ENCODE data around the gene TNS2.
A peak's percentile ranks its signal among the peaks of the same experiment; 100 is the strongest.

Gene TNS2

DNA sequence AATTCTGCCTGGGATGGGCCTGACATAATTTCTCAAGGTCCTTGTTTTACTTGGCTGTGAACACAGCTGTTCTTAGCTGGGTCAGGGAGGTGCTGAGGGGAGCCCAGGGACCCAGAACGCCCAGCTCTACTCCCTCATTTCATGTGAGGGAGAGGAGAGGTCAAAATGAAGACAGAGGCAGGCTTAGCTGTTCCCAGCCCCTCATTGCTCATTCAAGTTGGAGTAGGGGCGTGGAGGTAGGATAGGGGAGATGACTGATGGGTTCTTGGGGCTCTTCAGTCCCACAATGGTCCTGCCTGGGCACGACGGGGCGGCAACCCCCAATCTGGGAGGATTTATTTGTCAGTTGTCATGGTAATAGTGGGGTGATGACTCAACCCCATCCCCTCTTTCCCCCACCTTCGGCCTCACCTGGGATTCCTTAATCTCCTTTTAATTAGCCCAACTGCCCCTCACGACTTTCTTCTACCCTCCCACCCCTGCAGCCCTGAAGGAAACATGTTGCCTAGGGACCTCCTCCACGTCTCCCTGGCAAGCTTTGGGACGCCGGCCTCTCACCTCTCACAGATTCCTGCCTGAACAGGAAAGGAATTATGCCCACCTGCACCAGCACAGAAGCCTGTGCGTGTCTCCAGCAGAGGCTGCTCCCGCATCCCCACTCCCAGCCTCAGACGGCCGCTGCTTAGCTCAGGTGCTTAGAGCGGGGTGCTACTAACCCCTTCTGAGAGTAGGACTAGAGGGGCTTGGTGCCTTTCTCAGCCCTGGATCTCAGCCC, 19.1 kb downstream of the TNS2 start:
- DNase-seq (ENCODE audit: low read depth), result no peak

DNA sequence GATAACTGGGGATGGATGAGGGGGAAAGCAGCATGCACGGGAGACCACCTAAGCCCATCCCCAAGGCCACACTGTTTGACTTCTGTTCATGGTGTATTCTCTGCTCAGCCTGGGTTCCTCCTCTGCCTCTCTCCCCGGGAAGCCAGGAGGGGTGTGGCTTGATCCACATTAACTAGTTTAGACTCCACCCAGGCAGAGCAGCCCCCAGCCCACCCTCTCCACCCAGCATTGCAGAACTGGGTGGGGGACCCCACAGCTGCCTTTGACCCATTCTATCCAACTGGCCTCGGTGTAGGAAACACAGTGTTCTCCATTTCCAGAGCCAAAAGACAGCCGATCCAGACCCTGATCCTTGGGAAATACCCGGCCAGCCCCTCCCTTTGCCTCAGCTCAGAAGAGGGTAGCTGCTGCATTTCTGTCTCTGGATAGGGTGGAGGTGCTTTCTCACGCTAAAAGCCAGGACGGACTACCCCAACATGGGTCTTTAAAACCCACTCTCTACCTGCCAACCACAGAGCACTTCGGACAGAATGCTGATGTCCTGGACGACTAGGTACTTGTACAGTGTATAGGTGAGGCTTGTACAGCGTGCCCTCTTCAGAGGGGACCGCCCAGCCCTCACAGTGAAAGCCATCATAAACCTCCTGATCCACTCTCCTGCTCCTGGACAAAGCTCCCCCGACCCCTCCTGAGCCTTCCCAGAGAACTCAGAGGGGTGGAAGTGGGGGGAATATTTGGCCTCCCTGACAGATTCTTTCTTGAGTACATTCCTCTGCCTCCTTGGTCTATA, 20.0 kb downstream of the TNS2 start:
- DNase-seq (ENCODE audit: low read depth), result no peak

DNA sequence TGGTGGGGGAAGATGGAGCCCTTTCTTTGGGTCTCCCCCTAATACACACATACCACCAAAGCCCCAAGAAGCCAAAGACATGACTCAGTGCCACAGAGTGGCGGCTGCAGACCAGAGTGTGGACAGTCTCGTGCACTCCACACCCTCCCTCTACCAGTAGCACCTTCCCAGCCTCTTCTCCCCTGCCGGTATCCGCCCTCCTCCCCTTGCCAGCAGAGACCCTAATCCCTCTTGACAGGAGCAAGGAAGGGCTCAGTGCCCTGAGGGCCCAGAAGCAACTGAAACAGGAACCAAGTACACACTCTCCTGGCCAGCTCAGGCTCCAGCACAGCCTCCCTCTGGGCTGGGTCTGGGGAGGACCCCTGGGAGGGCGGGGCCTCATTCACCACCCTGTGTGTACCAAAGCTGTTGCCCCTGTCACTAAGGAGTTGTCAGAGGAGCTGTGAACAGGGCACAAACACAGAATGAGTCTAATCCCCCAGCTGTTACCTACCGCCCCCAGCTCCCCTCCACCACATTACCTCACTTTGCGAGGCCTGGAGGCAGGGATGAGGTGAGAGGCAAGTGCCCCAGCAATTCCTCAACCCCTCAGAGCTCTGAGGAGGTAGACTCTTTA, 21.1 kb downstream of the TNS2 start:
- DNase-seq (ENCODE audit: low read depth), result no peak

DNA sequence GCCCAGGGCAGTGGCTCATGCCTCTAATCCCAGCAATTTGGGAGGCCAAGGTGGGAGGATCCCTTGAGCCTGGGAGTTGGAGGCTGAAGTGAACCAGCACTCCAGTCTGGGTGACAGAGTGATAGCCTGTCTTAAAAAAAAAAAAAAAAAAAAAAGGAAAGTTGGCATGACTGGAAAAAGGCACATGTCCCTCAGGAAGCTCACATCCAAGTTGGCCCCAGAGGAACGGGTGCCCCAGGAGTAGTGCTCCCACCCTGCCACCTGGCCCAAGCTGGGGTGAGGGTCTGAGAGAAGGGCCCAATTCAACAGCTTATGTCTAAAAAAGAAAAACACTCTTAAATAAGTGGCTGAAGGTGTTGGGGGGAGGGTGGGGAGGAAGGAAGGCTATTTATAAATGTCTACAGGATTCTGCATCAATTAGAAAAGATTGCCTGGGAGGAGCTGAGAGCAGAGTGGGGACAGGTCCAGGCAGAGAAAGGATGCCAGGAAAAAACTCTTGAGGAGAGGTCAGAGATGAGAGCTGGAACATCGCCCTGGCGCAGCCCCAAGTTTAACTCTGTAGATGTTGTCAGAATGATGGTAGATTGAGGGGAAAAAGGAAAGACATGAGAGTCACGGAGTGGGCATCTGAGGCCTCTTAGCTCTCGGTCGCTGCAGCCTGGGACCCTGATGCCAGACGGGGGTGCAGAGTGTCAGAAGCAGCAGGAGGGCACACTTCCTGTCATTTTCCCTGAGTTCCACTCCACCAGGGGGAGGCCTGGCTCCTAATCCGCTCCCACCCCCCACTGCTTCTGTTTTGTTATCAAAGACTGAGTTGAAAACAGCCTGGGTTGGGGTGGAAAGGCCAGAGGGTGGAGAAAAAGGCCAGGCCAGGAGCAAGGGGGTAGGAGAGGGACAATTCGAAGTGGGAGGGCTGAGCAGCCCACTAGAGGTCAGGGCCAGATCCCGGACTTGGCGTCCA, 22.0 kb downstream of the TNS2 start:
- DNase-seq (ENCODE audit: low read depth), result no peak

DNA sequence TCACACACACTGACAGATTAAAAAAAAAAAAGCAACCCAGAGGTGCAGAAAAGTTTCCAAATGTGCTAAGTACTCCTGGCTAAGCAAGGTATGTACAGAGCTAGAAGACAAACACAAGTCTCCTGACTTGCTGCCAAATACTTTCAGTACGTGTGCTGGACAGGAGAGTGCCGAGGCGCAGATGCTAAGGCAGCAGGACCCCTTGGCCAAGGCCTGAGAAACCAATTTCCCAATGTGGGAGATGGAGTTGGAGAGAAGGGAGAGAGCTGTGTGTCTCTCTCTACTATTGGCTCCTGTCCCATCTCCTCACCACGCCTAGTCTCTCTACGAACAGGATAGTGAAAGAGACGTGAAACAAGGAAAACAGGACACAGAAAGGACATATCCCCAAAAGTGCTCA, 24.0 kb downstream of the TNS2 start:
- no peak for DNase-seq (ENCODE audit: low read depth)

DNA sequence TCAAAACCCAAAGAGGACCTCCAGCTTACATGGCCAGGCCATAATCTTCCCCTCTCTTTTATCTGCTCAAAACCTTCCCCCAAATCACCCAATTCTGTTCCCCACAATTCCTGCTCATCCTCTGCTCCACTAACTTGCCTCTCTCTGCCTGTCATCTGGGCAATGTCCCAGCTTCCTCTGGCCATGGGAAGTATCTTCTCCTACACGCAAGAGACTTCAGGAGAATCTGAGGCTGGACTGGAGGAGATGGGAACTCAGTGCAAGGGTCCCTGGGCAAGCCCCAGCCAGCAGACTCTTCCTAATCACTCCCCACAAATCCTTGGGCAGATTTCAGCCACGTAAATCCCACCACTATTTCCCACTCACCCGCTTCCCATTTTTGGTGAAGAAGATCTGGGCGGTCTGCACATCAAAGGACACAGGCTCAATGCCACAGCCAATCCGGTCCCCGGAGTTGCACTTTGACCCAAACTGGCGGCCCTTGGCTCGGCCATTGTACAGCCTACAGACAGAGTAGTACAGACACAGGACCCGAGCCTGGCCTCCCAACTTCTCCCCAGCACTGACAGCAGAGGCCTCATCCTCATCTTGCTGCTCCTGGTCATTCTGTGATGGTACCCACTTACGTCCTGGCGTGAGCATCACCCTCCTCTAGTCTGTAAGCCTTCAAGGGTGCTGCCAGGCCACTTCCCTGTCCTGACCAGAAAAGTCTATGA, 24.6 kb downstream of the TNS2 start:
- no peak for DNase-seq (ENCODE audit: low read depth)

DNA sequence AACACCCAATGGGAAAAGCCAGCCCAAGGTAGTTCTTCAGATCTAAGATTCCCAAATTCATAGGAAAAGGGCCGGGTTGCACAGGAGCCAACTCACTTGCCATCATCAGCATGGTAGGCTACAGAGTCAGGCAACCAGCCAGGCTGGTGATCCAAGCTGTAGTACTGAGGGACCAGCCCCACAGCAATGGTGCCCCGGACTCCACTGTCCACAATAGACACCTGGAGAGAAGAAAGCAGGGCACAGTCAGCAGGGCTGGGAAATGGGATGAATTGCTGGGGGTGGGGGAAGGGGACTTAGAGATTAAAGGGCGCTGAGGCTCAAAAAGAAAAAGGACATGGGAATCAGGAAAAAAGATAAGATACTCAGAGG, 25.1 kb downstream of the TNS2 start:
- no peak for DNase-seq (ENCODE audit: low read depth)

DNA sequence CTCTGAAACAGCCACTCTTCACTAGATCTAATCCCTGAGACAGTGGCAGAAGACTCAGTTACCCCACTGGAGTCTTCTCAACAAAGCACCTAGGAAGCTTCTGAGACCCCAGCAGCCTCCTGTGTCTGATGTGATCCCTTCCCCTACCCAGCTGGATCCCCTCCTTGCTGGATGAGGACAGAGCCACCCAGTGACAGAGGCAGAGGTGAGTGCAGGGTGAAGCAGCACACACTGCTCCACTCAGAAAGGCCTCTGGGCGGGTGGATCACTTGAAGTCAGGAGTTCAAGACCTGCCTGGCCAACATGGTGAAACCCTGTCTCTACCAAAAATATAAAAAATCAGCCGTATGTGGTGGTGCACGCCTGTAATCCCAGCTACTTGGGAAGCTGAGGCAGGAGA, 26.6 kb downstream of the TNS2 start:
- DNase-seq (ENCODE audit: low read depth), result no peak

DNA sequence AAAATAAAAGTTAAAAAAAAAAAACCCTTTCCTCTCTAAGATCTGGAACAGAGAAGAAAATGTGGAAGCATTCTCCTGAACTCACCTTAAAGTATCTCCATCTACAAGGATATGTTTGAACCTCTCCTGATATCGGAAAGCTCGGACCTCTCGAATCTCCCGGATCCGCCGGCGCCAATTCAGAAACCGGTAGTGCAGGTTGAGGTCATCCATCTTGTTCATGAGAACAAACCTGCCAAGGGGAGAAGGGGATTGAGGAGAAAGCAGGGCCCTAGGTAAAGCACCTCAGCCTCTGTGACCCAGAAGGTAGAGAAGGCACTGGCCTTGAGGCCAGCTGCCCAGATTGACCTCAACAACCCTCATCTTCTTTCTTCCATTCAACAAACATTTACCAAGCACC, 27.2 kb downstream of the TNS2 start:
- no peak for DNase-seq (ENCODE audit: low read depth)

DNA sequence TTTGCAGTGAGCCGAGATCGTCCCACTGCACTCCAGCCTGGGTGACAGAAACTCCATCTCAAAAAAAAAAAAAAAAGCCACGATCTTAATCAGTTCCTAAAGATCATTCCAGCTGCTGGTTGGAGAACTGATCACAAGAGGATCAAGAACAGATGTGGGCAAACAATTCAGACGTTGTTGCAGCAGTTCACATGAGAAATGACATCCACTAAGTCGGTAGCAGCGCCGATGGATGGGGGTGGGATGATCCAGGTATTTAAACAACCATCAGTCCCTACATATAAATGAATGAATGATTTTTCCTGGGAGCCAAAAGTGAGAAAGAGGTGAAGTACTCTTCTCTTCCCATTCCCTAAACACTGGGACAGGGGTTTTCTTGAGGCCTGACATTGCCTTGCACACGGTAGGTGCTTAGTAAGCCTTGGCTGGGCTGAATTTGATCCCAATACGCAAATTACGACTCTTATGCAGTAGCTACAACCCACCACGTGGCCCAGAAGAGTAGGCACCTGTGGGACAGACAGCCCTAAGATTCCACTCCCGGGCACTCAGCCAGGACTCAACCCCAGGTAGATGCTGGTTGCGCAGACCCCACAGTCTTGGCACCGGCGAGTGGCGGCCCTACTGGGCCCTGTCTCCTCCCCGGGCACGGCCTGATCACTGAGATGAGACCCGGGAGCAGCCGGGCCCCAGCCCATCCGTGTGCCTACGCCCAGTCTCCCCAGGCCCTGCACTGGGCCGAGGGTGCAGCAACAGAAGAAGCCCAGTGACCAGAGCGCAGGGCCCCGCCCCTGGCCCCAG, 28.8 kb downstream of the TNS2 start:
- peak; percentile 22 for DNase-seq (ENCODE audit: low read depth)

DNA sequence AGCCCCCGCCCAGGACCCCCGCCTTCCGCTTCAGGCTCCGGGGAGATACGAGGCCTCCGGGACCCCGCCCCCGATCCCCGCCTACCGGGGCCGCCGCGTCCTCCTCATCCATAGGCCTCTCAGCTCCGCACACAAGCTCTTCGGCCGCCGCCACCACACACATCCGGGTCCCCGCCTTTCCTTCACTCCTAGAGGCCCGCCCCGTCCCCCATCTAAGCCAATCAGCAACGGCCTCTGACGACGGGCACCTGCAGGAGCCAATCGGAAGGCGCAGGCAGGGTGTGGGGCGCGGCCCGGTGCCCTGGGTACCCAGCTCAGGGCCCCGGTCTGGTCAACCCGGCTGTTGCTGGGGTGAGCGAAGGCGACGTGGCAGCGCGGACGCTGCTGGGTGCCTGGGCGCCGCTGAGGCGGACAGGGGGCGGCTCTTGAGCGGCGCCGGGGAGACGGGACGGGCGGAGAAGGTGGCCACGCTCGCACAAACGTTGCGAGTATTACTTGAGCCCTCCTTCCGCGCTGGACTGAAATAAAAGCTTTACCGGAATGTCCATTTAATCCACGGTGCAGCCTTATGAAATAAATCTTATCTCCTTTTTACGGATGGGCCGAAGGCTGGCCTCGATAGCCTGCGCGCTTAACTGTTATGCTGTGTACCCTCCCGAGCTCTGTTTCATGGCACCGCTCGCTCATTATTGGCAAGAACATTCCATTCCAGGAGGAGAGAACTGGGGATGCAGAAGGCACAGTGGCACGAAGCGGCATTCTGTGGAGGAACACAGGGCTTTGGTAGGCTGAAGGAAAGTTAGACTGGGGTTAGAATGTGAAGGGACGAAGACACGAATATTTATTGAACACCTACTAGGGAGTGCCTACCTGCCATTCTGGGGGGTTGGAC, 29.6 kb downstream of the TNS2 start, which contains the start of gene SPRYD3:
Gene SPRYD3, minus strand, starts transcription at position 165 of the 892 bp plus-strand sequence. Its CDS starts 57 bp downstream, at position 108.
- DNase-seq (ENCODE audit: low read depth), result peak; percentile 94

DNA sequence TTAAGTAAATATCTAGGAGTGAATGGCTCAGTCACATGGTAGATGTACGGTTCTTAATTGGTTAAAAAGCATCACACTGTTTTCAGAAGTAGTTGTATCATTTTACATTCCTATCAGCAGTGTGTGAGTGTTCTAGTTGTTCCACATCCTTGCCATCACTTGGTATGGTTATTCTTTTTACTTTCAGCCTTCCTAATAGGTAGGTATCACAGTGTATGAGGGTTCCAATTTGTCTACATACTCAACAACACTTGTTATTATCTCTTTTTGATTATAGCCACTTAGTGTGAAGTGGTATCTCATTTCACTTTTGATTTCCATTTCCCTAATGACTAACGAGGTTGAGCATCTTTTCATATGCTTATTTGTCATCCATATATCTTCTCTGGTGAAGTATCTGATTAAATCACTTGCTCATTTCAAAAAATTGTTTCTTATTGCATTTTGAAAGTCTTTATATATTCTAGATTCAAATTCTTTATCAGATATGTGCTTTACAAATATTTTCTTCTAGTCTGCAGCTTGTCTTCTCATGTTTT, 32.8 kb downstream of the TNS2 start:
- DNase-seq (ENCODE audit: low read depth), result no peak

DNA sequence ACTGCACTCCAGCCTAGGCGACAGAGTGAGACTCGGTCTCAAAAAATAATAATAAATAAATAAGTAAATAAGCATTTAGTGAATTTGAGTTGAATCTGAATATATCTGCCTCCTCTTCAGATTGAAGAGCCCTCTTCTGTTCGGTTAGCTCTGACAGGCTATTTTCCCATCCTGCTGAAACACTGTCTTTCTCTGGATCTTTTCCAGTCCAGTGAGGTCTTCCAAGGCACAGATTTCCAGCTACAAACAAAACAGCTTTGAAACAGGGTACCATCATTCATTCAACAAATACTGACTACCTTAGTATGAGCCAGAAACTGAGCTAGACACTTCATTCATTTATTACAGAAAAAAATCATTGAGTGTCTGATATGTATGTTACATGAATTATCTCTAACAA, 36.5 kb downstream of the TNS2 start:
- no peak for DNase-seq (ENCODE audit: low read depth)

DNA sequence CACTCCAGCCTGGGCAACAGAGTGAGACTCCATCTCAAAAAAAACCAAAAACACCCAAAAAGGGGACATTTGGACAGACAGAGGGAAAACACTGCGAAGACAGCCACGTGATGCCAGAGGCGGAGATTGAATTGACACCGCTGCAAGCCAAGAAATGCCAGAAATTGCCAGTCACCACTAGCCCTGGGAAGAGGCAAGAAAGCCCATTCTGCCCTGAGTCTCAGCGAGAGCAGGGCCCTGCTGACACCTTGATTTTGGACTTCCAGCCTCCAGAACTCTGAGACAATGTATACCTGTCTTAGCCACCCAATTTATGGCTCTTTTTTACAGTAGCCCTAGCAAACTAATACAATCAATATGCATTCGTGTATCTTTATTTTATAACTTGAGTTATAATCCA, 40.2 kb downstream of the TNS2 start:
- DNase-seq (ENCODE audit: low read depth), result no peak

DNA sequence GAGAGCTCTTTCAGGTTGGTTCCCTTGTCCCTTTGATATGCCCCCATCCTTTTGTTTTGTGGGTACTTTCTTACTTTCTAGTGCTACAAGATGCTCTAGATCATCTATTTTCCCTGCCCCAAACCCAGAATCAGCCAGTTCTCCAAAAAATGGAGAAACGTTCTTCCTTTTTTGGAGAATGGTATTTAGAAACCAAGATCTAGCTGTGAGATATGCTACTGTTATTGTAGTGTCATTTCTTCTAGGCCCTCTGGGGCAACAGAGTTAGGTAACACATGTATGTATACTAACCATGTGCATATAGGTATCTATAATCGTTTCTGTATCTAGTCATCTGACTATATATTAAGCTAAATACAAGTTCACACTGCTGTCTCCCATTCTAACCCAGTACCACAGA, 40.7 kb downstream of the TNS2 start:
- no peak for DNase-seq (ENCODE audit: low read depth)

DNA sequence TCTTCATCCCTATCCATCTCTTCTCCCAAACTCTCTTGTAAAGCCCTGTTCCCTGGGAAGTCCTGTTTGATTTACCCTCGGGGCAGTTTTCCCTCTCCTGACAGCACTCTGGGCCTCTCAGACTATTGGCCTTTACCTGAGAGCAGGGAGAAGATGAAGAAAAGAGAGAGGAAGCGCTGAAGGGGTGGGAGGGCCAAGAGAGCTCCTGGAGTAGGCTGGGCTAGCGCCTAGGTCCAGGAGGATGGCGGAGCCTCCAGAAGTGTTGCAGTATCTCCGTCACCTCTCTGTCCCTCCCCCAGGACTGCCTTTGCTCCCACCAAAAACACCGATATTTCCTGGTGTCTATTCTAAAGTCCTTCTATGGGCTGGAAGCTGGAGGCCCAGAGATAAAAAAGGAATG, 41.9 kb downstream of the TNS2 start:
- no peak for DNase-seq (ENCODE audit: low read depth)

DNA sequence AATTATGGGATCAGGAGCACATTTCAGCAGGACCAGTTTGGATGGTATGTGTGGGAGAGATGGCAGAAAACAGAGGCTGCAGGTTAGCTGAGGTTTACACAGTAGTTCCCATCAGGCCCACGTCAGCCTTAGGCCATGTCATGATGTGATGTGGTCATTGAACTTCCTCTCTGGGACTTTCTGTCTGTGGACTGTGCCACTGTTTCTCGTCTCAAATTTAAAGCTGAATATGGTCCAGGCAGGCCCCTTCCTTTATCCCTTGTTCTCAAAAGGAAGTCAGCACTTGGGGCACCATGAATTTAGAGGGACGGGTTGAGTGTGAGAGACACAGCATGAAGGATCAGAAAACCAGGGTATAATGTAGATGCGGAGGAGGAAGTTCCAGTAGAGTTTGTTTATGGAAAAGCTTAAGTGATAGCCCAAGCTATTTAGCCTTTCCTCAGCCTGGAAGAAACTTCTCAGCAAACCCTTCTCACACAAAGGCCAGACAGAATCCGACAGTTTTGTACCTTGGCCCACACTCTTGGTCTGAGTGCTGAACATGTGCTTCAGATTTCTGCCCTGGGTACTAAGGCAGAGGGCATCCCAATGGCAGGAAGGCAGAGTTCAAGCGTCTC, 44.0 kb downstream of the TNS2 start:
- DNase-seq (ENCODE audit: low read depth), result no peak

DNA sequence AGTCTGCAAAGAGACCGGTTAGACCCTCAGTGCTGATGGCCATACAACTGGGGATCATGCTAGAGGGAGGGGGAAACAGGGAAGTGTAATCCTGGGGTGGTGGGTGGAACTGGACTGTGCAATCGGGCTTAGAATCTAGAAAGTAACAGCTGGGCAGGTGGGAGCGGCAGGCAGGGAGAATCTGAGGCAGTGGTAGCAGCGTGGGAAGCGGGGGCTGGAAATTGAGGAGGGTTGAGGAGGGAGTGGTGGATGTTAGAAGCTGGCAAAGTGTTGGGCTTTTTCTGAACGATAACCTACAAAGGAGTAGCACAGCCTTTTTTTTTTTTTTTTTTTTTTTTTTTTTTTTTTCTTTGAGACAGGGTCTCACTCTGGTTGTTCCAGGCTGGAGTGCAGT, 44.5 kb downstream of the TNS2 start:
- DNase-seq (ENCODE audit: low read depth), result no peak

Data from activated T-helper 1 cell treated with Interleukin-2 at 50 U/mL for 16 hours (primary cell).